Measurements from ENCODE around the gene DPP10.

DPP10 gene

DNA sequence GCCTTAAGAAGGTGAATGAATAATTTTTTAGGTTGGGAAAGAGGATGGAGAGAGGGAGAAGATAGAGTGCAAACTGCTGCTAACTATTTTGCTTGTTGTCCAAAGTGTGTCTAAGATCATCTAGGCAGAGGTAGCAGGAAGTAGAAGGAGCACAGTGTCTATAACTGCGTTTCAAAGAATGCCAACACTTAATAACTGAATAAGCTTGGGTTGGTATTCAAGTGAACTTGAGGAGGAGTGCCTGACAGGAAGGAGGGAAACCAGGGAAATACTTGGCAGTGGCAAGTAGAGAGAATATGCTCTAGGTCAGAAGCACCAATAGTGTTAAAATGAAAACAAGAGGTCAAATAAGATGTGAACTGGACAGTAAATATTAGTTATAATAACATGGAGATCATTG lies 155.9 kb downstream of the DPP10 start:
- DNase-seq (ENCODE audit: low read depth, low spot score) = no peak

DNA sequence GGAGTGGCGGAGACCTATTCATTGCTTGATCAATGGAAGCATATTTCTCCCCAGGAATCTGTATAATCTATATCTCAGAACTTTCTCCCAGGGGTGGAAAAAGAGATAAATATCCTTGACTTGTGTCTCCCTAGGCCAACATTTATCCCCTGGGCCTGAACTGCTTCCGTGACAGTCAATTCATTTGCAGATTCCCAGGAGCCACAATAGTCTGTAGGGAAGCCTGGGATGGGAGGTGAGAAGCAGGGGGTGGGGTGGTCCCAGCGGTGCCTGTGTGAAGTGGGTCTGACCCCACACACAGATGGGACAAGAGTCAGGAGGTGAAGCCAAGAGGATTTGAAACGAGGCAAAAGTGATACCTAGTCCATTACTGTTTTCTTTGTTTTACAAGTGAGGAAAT lies 166.8 kb downstream of the DPP10 start:
- DNase-seq (ENCODE audit: low read depth, low spot score) = no peak

DNA sequence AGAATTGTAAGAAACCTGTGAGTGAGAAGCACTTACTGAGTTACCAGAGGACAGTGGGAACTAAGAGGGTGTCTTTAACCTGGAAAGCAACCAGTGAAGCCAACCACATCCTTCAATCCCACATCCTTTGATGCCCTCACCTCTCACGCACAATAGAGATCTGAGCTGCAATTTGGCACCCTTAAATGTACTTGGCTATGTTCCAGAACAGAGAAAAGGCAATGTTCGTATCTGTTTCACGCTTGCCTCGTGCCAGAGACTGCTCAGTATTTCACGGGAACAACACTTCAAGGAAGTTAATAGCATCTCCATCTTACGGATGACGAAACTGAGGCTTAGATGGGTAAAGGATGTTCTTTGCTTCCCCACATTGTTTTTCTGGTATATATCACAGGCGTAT lies 167.4 kb downstream of the DPP10 start:
- DNase-seq (ENCODE audit: low read depth, low spot score) = no peak

DNA sequence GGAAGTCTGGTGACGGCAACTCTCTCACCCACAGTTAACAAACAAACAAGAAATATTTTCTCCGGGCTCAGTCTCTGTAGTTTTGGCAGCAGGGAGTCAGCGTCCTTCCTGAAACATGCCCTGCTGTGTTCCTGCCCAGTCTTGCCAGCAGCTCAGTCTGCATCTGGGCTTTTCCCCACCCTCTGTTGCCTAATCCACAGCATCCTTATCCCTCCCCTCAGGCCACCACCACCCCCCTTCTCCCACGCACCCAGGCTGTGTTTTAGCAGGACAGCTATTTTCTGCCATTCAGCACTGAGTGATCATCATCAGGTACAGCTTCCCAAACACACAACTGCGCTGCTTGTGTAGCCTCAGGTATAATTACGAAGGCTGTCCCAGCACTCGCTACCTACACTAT lies 168.2 kb downstream of the DPP10 start:
- no peak for DNase-seq (ENCODE audit: low read depth, low spot score)

DNA sequence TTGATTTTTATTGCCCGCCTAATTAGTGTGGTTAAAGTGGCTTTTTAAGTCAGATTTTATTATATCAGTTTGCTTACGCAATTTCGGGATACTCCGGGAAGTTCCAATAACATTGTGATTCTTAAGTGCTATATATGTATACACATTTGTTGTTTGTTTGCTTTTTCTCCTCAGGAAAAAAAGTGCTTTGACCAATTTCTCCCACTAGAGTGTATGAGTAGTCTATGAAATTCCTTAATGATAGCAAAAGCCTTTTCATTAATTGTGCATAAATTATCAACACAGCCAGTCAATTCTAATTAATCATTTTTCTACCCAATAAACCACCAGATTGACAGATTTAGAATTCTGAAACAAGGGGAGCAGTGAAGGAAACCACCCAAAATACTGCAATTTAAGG lies 172.2 kb downstream of the DPP10 start:
- no peak for DNase-seq (ENCODE audit: low read depth, low spot score)

DNA sequence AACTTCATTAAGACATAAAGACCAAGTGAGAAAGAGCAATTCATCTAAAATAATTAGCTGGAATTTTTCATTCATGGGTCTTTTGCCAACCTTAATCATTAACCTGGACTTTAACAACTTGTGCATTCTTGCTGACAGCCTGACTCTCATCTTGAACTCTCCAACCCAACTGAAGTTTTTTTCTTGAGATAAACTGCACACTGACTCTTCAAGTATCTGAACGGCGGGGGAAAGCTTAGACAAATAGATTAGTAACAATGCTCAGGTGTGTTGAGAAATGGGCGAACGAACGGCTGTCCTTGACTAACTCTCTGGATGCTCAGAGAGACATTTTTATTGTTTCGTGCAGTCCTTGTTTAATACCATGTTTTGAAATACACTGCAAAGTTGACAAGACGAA lies 186.0 kb downstream of the DPP10 start:
- no peak for DNase-seq (ENCODE audit: low read depth, low spot score)

DNA sequence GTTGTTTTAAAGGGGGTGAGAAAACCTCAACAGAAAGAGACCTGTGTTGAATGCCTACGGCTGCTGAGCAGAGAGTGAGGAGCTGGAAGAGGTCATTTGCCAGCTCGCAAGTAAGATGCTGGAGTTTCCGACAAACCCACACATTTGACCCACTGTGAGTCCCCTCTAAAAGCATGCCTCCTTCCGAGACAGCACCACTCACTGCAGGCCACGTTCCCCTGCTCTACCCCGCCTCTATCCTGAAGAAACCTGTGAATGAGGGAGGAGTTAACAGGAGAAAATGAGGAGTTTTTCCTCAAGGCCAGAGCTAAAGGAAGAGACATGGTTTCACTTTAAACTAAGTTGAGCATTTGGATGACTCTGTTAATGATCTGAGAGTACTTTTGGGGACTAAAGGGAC lies 188.7 kb downstream of the DPP10 start:
- DNase-seq (ENCODE audit: low read depth, low spot score) = no peak

DNA sequence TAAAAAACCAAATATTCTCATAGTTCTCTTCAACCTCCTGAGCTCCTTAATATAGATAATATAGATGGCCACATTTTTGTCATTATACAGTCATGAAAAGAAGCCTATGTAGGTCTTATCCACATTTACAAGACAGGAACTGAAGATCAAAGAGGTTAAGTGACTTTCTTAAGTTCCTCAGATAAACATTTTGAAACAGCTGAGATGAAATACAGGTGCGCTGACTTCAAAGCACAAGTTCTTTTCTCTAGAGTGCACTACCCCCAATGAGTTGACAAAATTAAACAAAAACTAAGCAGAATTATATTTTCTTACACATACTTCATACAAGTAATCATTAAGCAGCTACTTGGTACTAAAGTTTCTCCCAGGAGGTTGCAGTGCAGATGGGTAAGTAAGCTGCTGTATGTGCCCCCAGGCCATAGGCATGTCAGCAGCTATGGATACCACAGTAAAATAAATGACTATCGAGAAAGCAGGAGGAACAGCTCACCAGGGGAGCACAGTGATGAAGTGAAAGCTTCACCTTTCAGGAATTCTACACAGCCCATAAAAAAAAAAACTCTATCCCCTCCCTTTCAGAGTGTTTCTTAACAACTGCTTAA lies 199.8 kb downstream of the DPP10 start:
- no peak for DNase-seq (ENCODE audit: low read depth, low spot score)

DNA sequence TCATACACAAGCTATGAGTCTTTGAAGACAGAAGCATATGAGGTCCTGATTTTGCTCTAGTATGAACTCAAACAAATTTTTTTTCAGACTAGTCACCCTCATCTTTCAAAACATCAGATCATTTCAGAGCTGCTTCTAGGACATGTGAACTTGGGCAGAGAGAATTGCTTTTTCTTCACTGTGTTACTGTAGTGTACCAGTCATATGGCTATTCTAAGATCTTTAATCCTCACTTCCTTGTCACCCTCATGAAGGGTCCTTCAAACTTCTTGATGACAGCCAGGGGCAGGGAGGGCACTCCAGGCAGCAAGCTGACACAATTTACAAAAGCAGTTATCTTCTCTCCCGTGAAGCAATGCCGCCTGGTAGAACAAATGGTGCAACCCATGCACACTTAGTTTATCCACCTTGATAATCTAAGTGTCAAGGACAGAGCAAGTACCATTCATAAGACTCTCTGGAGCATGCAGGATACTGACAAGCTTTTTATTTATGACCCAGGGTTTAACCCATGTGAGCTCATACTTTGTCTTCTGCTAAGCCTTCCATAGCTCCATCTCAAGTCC lies 200.6 kb downstream of the DPP10 start:
- no peak for DNase-seq (ENCODE audit: low read depth, low spot score)

DNA sequence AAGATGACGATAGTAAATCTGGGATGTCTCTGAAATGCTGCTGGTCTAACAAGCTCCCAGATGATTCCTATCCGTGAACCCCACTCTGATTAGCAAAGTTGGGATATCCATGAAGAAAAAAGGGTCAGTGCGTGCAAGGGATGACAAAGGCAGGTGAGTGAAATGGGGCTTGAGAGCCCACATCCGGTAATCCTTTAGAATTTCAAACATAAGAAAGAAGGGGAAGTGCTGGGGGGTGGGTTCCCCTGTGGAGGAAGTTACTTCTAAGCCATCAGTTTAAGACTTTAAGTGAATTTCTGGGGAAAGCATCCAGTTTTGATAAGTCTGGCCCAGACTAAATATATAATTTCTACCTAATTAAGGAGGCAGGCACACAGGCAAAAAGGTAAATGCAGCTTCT lies 209.5 kb downstream of the DPP10 start:
- DNase-seq (ENCODE audit: low read depth, low spot score) = no peak

DNA sequence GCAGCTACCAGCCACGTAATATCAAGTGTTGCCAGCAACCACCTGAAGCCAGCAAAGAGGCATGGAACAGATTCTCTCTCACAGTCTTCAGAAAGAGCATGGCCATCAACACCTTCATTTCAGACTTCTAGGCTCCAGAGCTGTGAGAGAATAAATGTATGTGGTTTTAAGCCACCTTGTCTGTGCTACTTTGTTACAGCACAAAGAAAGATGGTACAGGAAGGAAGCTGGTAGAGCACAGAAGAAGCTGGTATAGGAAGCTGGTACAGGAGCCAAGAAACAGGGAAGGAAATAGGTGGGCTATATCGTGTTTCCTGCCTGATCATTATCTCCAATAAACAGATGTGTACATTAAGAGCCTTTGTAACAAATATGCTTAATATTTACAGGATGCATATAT lies 217.4 kb downstream of the DPP10 start:
- no peak for DNase-seq (ENCODE audit: low read depth, low spot score)

DNA sequence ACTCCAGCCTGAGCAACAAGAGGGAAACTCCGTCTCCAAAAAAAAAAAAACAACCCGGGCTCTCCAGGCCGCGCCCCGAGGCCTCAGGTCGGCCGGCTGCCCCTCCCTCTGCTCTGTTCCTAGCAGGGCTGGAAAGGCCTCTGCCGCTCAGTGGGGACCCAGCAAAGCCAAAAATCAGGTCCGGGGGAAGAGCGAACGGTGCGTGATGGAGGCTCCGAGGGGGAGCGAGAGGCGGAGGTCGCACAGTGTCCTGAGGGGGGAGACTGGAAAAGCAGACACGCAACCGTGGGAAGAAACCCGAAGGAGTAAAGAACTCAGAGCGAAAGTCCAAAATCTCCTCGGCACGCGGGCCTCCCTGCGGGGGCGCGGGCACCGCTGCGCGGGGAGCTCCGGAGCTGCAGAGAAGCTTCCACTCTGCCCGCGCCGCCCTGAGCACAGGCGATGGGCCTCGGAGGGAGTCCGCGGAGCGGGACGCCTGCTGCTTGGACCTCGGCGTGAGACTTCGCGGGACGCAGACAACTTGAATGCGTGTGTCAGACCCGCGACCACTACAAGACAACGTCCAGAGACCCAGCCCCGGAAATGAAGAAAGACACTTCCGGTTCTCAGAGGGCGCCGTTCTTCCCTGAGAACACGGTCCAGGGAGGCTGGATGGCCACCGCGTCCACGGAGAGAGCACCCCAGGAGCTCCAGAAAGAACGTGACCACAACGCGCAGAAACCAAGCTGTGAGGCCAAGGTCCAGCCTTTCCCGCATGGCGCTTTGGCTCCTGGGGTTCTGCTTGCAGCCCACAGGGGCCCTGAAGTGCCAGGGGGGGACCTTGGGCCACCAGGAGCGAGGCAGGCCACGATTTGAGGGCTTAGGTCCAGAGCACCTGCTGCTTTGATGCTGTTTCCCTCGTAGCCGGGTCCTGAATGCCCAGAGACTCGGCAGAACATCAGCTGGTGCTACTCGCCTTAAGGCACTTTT lies 219.8 kb downstream of the DPP10 start:
- no peak for DNase-seq (ENCODE audit: low read depth, low spot score)

DNA sequence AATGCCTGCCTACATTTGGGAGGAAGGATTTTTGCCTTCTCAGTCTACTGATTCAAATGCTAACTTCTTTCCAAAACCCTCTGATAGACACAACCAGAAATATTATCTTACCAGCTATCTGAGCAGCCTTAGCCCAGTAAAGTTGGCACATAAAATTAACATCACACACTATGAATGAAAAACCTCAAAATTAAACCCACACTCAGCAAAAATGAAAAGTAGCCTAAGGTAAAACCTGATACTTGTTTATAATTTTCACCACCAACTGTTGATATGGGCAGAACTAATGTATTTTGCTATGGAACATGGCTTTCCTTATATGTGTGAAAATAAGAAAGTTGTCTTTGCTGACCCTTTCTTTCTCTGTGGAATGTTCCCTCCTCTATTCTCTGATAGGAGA lies 226.0 kb downstream of the DPP10 start:
- no peak for DNase-seq (ENCODE audit: low read depth, low spot score)

DNA sequence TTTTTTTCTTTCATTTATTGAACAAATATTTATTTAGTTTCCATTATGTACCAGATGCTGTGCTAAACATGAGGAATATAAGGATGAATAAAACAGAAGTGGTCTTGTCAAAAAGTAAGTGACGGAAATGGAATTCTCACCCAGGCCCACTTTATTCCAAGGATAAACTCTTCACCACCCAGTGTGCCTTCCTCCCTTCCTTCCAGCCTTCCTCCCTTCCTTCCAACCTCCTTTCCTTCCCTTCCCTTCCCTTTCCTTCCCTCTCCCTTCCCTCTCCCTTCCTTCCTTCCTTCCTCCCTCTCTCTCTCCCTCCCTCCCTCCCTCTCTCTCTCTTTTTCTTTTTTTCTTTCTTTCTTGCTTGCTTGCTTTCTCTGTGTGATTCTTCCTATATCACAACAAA lies 240.8 kb downstream of the DPP10 start:
- no peak for DNase-seq (ENCODE audit: low read depth, low spot score)

DNA sequence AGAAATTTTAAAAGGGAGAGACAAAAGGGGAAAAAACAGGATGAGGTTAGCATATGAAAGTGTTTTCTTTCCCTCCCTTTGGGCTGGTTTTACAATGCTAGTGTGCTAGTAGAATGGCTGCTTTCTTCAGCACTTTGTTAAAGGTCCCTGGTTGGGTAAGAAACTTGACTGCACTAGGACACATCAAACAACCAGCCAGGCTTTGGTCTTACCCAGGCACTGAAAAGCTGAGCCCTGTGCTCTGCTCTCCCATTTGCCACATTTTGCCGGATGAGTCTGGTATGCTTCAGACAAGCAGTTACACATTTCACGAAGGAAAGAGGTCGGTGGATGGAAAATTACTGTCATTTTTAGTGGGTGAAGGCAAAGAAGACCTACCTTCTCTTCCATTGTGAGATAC lies 242.0 kb downstream of the DPP10 start:
- DNase-seq (ENCODE audit: low read depth, low spot score) = no peak

DNA sequence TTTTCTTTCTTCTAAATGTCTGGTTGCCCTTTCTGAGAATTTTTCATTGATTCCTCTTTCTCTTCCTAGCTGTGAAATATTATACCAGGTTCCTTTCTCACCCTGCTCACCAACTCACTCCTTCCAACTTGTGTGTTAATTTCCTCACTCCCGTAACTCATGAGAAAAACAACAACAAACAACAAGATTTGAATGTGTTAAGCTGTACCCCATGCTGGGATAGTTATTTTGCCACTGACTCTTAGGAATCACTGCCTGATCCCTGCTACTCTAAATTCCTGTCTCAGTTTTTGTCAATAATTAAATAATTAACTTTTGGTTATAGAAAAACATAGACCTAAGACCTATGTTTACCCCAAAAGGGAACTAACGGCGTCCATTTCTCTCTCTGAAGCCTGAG lies 242.7 kb downstream of the DPP10 start:
- DNase-seq (ENCODE audit: low read depth, low spot score) = no peak

DNA sequence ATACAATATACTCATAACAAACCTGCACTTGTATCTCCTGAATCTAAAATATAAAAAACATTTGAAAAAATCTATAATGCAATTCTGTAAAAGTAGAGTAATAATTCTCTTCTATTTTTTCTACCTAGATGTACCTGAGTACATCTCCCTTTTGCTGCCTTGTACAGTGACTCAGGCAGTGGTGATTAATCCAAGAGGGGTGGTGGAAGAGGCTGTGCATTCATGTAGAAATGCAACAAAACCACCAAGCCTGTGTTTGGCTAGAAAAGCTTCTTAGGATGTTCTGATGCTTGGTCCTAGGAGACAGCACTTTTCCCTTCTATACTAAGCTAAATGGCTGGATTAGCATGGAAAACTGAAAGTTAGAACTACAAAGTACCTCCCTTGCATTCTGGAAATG lies 245.8 kb downstream of the DPP10 start:
- no peak for DNase-seq (ENCODE audit: low read depth, low spot score)

DNA sequence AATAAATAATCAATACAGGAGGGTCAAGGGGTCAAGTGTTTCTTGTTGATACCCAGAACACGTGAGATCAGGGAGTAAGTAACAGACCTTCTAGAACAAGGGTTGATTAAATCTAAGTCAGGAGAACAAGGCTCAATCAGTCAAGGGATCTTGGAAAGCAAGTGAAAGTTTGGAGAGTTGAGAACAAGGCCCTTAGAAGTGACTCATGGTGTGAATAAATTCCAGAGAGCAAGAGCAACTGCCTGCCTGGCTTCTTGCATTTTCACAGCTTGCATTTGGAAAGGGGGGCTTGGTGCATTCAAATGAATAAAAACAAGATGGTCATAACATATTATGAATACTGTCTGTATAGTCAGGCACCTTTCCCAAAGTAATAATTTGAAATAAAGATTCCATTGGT lies 256.1 kb downstream of the DPP10 start:
- no peak for DNase-seq (ENCODE audit: low read depth, low spot score)

DNA sequence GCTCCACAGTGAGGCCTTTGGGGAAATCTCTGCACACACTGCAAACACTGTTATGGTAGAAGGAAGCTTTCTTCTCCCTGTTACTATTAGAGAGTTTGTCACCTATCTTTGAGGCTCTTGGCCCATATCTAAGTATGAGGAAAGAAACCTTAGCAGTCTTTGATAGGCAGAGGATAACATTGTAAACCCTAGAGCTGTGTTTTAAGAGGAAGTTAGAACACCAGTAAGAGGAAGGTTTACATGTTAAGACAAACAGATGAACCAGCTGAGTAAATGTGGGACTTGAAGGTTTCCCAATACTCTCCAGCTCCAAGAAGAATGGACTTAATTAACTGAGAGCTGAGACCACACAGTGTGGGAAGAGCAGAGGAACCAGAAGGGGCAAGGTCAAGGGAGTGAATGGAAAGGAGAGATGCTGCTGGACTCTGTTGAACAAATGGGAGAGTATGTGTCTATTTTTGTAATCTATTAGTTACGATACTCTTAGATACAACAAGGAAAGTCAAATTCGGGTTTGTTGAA lies 257.0 kb downstream of the DPP10 start:
- DNase-seq (ENCODE audit: low read depth, low spot score) = no peak

DNA sequence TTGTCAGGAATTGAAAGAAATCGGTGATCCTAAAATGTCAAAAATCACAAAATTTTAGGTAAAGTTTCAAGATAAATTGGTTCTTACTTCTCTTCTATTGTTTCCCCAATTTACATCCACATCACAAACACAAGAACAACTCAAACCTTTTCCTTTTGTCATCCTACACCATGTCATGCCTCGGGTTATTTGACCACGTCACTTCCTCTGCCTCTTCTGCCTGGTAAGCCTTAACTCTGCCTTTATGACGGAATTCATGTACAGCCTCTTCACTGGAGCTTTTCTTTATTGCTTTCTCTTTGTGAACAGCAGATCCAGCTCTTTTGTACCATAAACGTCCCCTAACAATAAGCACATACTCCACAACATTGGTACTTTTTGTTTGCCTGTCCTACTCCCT lies 258.0 kb downstream of the DPP10 start:
- DNase-seq (ENCODE audit: low read depth, low spot score) = no peak

DNA sequence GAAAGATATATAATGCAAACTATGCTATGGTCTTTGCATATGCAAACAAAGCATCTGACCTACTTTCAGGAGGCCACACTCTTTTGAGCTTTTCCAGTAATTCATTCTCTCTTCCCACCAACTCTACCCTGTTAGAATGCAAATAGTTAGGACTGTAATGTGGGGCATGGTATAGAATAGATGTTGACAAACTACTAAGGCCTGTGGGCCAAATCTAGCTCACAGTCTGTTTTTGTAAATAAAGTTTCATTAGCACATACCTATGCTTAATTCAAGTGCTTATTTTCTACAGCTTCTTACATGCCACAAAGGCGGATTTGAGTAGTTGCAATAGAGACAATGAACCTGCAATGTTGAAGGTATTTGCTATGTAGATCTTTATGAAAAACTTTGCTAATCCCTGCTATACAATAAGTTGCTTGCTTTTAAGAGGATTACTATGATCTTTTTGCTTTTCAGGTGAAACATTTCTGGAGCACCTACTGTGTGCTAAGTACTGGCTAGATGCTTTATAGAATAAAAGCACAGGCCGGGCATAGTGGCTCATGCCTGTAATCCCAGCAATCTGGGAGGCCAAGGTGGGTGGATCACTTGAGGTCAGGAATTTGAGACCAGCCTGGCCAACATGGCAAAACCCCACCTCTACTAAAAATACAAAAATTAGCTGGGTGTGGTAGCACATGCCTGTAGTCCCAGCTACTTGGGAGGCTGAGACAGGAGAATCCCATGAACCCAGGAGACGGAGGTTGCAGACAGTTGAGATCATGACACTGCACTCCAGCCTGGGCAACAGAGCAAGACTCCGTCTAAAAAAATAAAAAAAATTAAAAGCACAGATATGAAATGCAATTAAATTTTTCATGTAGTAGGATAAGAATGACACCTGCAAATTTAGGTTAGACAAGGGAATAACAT lies 267.8 kb downstream of the DPP10 start:
- DNase-seq (ENCODE audit: low read depth, low spot score) = no peak

DNA sequence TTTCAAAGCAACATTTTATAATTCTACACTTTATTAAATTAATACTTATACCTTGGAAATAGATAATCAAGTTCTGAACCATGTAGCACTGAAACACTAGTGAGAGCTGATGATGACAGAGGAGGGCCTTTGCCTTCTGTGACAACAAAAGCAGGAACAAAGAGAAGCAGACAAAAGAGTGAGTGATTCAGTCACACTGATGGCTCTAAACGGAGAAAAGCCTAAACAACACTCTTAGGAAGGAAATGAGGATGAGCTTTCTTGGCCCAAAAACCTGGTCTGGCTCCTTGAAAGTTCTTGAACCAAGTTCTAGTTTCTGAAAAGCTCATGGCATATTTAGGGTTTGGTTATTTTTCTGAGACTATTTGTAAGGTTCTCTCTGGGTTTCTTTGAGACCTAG lies 271.9 kb downstream of the DPP10 start:
- DNase-seq (ENCODE audit: low read depth, low spot score) = no peak
